IMR-90 (cell line): ENCODE data around the gene GSTA5. TPM values are rescaled to one million over a fixed set of nuclear protein-coding genes. Genes with fewer than 3 reads are reported as not detected.
"Not testable (repeated sequence)": the region's sequence is repeated elsewhere in the genome, so short reads cannot be mapped to it uniquely, and the experiment has no call there.

Source experiments
- ATAC-seq: fragments of 200-7000 bp; cut with Tn5 transposase; 2 replicates; pipeline ENCODE4 v1.9.1; 2020; ENCODE audit warnings: low read depth, mild to moderate bottlenecking, moderate library complexity
- BruUV-seq: library from RNA; stranded (reverse); fragments of 400-500 nt; replicated peaks from 2 replicates; lab custom pipeline; 2021; lab: Mats Ljungman, UMichigan
- CTCF ChIA-PET: fragments of 300-600 bp; formaldehyde crosslinking; extraction: SDS; loops from one replicate; lab custom pipeline; 2021; ENCODE audit warnings: antibody characterized with exemption; lab: Yijun Ruan, JAX
- POLR2A ChIA-PET: fragments of 300-600 bp; sonication (Branson Sonifier 250); formaldehyde crosslinking; loops from one replicate; lab custom pipeline; 2022; ENCODE audit warnings: antibody characterized with exemption; ENCODE audit not compliant: unreplicated experiment; lab: Charles Lee
- DNase-seq: peaks from one replicate; pipeline ENCODE4 v3.0.0; 2013
- H2AFZ ChIP-seq: replicated peaks from 2 replicates; pipeline ENCODE3; 2013; ENCODE audit warnings: low read length, mild to moderate bottlenecking; ENCODE audit not compliant: poor library complexity
- H2AK5ac ChIP-seq: 2 replicates; pipeline ENCODE4 v1.6.1; 2013; ENCODE audit warnings: low read depth, low read length, inconsistent platforms
- H2AK9ac ChIP-seq: replicated peaks from 2 replicates; pipeline ENCODE3; 2013; ENCODE audit warnings: mild to moderate bottlenecking, low read depth, low read length, moderate library complexity; ENCODE audit not compliant: poor library complexity
- H2BK120ac ChIP-seq: 2 replicates; pipeline ENCODE4 v1.6.1; 2013; ENCODE audit warnings: low read depth, low read length, inconsistent platforms
- H2BK15ac ChIP-seq: 3 replicates; pipeline ENCODE4 v1.6.1; 2013; ENCODE audit warnings: low read depth, low read length, inconsistent platforms
- H2BK20ac ChIP-seq: 2 replicates; pipeline ENCODE4 v1.6.1; 2013; ENCODE audit warnings: low read depth, mild to moderate bottlenecking, inconsistent platforms, low read length, moderate library complexity
- H2BK5ac ChIP-seq: 2 replicates; pipeline ENCODE4 v1.6.1; 2013; ENCODE audit warnings: mild to moderate bottlenecking, low read depth, low read length, inconsistent platforms; ENCODE audit not compliant: poor library complexity, severe bottlenecking
- H3K14ac ChIP-seq: replicated peaks from 2 replicates; pipeline ENCODE4 v1.6.1; 2013; ENCODE audit warnings: low read depth, low read length, inconsistent platforms
- H3K18ac ChIP-seq: 2 replicates; pipeline ENCODE4 v1.6.1; 2013; ENCODE audit warnings: low read depth, low read length, control low read depth
- H3K23ac ChIP-seq: 2 replicates; pipeline ENCODE4 v1.6.1; 2013; ENCODE audit warnings: low read depth, low read length, inconsistent platforms
- H3K27ac ChIP-seq: 2 replicates; pipeline ENCODE4 v1.5.1; 2013; ENCODE audit warnings: mild to moderate bottlenecking, control low read depth, low read length; ENCODE audit not compliant: insufficient read depth
- H3K27me3 ChIP-seq: 2 replicates; pipeline ENCODE4 v1.6.1; 2013; ENCODE audit warnings: low read length; ENCODE audit not compliant: control insufficient read depth, insufficient read depth
- H3K36me3 ChIP-seq: 2 replicates; pipeline ENCODE4 v1.6.1; 2013; ENCODE audit warnings: low read length, mixed read lengths; ENCODE audit not compliant: control insufficient read depth, insufficient read depth
- H3K4ac ChIP-seq: 2 replicates; pipeline ENCODE4 v1.6.1; 2013; ENCODE audit warnings: low read depth, low read length, inconsistent platforms
- H3K4me1 ChIP-seq: 2 replicates; pipeline ENCODE4 v1.6.1; 2013; ENCODE audit warnings: low read length, mixed read lengths; ENCODE audit not compliant: control insufficient read depth, insufficient read depth
- H3K4me2 ChIP-seq: 2 replicates; pipeline ENCODE4 v1.6.1; 2013; ENCODE audit warnings: low read depth, mild to moderate bottlenecking, control low read depth, low read length, moderate library complexity
- H3K4me3 ChIP-seq: 2 replicates; pipeline ENCODE4 v1.5.1; 2013; ENCODE audit warnings: low read depth, mild to moderate bottlenecking, control low read depth, low read length, moderate library complexity; ENCODE audit not compliant: insufficient read depth
- H3K56ac ChIP-seq: 2 replicates; pipeline ENCODE4 v1.6.1; 2013; ENCODE audit warnings: low read length, inconsistent platforms; ENCODE audit not compliant: insufficient read depth; ENCODE audit errors: extremely low read depth
- H3K79me1 ChIP-seq, 2 experiments: 2 replicates each; pipeline ENCODE4 v1.6.1; 2013; ENCODE audit warnings: low read length in 2 of 2, inconsistent platforms in 1 of 2, low read depth in 1 of 2
- H3K9ac ChIP-seq: 2 replicates; pipeline ENCODE4 v1.6.1; 2013; ENCODE audit warnings: low read depth, low read length, control low read depth
- H3K9me1 ChIP-seq: 2 replicates; pipeline ENCODE4 v1.6.1; 2013; ENCODE audit warnings: low read length, inconsistent platforms; ENCODE audit not compliant: insufficient read depth
- H3K9me3 ChIP-seq: 2 replicates; pipeline ENCODE4 v1.6.1; 2013; ENCODE audit warnings: low read length; ENCODE audit not compliant: control insufficient read depth, insufficient read depth
- H4K20me1 ChIP-seq: 2 replicates; pipeline ENCODE4 v1.6.1; 2013; ENCODE audit warnings: low read length, inconsistent platforms; ENCODE audit not compliant: insufficient read depth
- H4K5ac ChIP-seq: 2 replicates; pipeline ENCODE4 v1.6.1; 2013; ENCODE audit warnings: mild to moderate bottlenecking, low read depth, low read length, control low read depth
- H4K8ac ChIP-seq, 2 experiments: 2 replicates each; pipeline ENCODE4 v1.6.1; 2013; ENCODE audit warnings: low read depth in 2 of 2, low read length in 2 of 2, control low read depth in 1 of 2, inconsistent platforms in 1 of 2
- H4K91ac ChIP-seq: 2 replicates; pipeline ENCODE4 v1.6.1; 2013; ENCODE audit warnings: low read depth, low read length, inconsistent platforms; ENCODE audit not compliant: insufficient read depth
- WGBS, 2 experiments: methylation state at CpG; one replicate each; pipeline versions ENCODE4 v1.1.5 to v1.1.7; 2013; ENCODE audit warnings: missing lambda C conversion rate in 2 of 2; ENCODE audit not compliant: insufficient read length in 1 of 2; ENCODE audit errors: extremely low coverage in 2 of 2; 5-methylcytosine and 5-hydroxymethylcytosine counted together
- dilution Hi-C: fragments of 300-500 bp; cut with HindIII; formaldehyde crosslinking; loops from one replicate; pipeline ENCODE4 v1.14.3; 2018; ENCODE audit warnings: low sequenced_read_pairs; ENCODE audit not compliant: unreplicated experiment
- in situ Hi-C: fragments of 300-500 bp; cut with MboI; formaldehyde crosslinking; loops from 3 replicates; pipeline ENCODE4 v1.14.3; 2019; ENCODE audit warnings: low sequenced_read_pairs, inconsistent platforms, mixed read lengths
- intact Hi-C: fragments of 100-400 bp; cut with micrococcal nuclease; formaldehyde crosslinking; loops from 2 replicates; pipeline ENCODE4 v1.10.0; 2022
- polyA plus RNA-seq, 3 experiments: library from polyadenylated mRNA; depleted of rRNA; stranded (reverse); fragments of >200 nt; gene quantifications; 2 replicates each; pipeline ENCODE4 v1.2.3, GENCODE V29; 2012; ENCODE audit warnings: low replicate concordance in 1 of 3
- total RNA-seq: library from RNA; depleted of rRNA; stranded (reverse); fragments of >200 nt; gene quantifications from 2 replicates; pipeline ENCODE4 v1.2.3, GENCODE V29; 2012

GSTA5 gene
- total and polyA plus RNA-seq, 2 of the 4 experiments (the other 2 are of a cell fraction) = not detected

DNA sequence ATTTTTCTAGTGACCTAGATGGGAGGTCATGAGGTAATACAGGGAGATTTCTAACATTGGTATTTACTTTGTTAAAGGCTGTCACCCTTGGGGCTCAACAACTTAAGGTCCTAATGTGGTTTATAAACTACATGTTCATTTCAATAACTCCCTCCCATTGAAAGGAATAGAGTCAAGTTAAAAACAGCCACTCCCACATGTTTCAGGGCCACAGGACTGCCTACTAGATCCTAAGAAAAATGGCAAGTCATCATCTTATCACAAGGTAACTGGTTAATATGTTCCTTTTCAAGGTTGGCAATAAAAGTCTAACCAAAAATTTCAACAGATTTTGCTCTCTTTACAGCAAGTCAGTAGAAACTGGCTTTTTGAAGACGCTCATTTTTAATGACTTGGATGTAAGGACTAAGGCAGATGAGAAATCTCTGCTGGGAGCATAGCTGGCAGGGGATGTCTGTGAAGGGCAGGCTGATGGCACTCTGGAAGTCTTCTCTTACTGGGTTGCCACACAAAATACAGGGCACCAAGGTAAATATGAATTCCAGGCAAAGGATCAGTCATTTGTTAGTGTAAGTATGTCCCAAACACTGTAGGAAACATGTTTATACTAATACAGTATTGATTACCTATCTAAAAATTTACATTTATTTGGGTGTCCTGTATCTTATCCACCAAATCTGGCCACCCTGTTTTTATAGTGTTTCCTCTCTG lies 13.4 kb downstream of the GSTA5 start:
- BruUV-seq, CTCF ChIA-PET: not testable (repeated sequence)

More for the DNA sequence above, 13.4 kb downstream of the GSTA5 start:
- H3K4ac ChIP-seq, H3K36me3 ChIP-seq, H2BK120ac ChIP-seq, H4K5ac ChIP-seq, H3K27me3 ChIP-seq, H3K27ac ChIP-seq, H3K9me3 ChIP-seq, H3K79me1 ChIP-seq, H3K9ac ChIP-seq, H3K23ac ChIP-seq, dilution Hi-C loops, H2AK9ac ChIP-seq, H2AFZ ChIP-seq, H3K4me2 ChIP-seq, H2BK20ac ChIP-seq, H3K56ac ChIP-seq, intact Hi-C loops, H3K9me1 ChIP-seq, DNase-seq, H3K14ac ChIP-seq, H3K4me3 ChIP-seq, H4K8ac ChIP-seq, H2BK5ac ChIP-seq, ATAC-seq, H3K18ac ChIP-seq, H2BK15ac ChIP-seq, H4K20me1 ChIP-seq, H2AK5ac ChIP-seq, POLR2A ChIA-PET, H4K91ac ChIP-seq, H3K4me1 ChIP-seq: not testable (repeated sequence)
- WGBS, 2 experiments = no CpG with 5 or more reads among the region's 1 CpG
- in situ Hi-C loops = loop anchor here (5.0 kb wide), 1 partner anchor 40 kb away; no protein-coding TSS in a partner anchor
